SK-N-SH (cell line): Measurements from ENCODE around the gene PPP1CA. TPM values are rescaled to one million over a fixed set of nuclear protein-coding genes. Genes with fewer than 3 reads are reported as not detected.

Experiments
- CTCF ChIA-PET: fragments of 300-600, 350-600 bp; formaldehyde crosslinking; extraction: SDS; loops from one replicate; lab custom pipeline; 2021; lab: Yijun Ruan, JAX
- POLR2A ChIA-PET: fragments of 350-600 bp; sonication (Branson Sonifier 250); formaldehyde crosslinking; extraction: SDS; loops from one replicate; lab custom pipeline; 2020; ENCODE audit warnings: antibody characterized with exemption, inconsistent platforms; lab: Yijun Ruan, JAX
- DNase-seq: peaks from one replicate; pipeline ENCODE4 v3.0.0; 2012
- H2AFZ ChIP-seq: fragments of 200-600 bp; sonication (generic); 2 replicates; pipeline ENCODE4 v1.8.1; 2016; ENCODE audit warnings: antibody characterized with exemption, mild to moderate bottlenecking, low read depth
- H3F3A ChIP-seq: fragments of 200-600 bp; sonication (generic); replicated peaks from 2 replicates; pipeline ENCODE3; 2016; ENCODE audit warnings: antibody characterized with exemption, mild to moderate bottlenecking; ENCODE audit not compliant: insufficient read depth
- H3K27ac ChIP-seq, 2 experiments: fragments of 200-500 bp in 1 of 2; fragments of 200-600 bp in 1 of 2; sonication (Bioruptor generic) in 1 of 2; sonication (generic), shearing (Covaris generic) in 1 of 2; 2 replicates each; pipeline versions ENCODE4 v1.5.1 to v1.6.1; 2014 to 2016; ENCODE audit warnings: low read depth in 2 of 2, inconsistent platforms in 1 of 2, low read length in 1 of 2, mild to moderate bottlenecking in 1 of 2, mixed read lengths in 1 of 2
- H3K27me3 ChIP-seq: fragments of 200-600 bp; sonication (generic), shearing (Covaris generic); 2 replicates; pipeline ENCODE4 v1.6.1; 2016; ENCODE audit warnings: mixed run types; ENCODE audit not compliant: insufficient read depth
- H3K36me3 ChIP-seq, 2 experiments: fragments of 200-500 bp in 1 of 2; fragments of 200-600 bp in 1 of 2; sonication (Bioruptor generic) in 1 of 2; sonication (generic) in 1 of 2; replicated peaks in 1 of 2; 2 replicates each; pipeline versions ENCODE3 to v1.5.1; 2014 to 2016; ENCODE audit warnings: low read length in 1 of 2, mild to moderate bottlenecking in 1 of 2; ENCODE audit not compliant: insufficient read depth in 2 of 2, control insufficient read depth in 1 of 2
- H3K4me1 ChIP-seq, 2 experiments: fragments of 200-500 bp in 1 of 2; fragments of 200-600 bp in 1 of 2; sonication (Bioruptor generic) in 1 of 2; sonication (generic), shearing (Covaris generic) in 1 of 2; 2 replicates each; pipeline versions ENCODE4 v1.5.1 to v1.6.1; 2014 to 2016; ENCODE audit warnings: low read depth in 1 of 2, low read length in 1 of 2, mixed run types in 1 of 2; ENCODE audit not compliant: insufficient read depth in 2 of 2, control insufficient read depth in 1 of 2
- H3K4me2 ChIP-seq: fragments of 200-600 bp; sonication (generic), shearing (Covaris generic); 2 replicates; pipeline ENCODE4 v1.6.1; 2017; ENCODE audit warnings: mixed run types
- H3K4me3 ChIP-seq, 2 experiments: fragments of 200-500 bp in 1 of 2; fragments of 200-600 bp in 1 of 2; sonication (Bioruptor generic) in 1 of 2; sonication (generic), shearing (Covaris generic) in 1 of 2; 2 replicates each; pipeline versions ENCODE4 v1.5.1 to v1.8.1; 2014 to 2016; ENCODE audit warnings: low read depth in 2 of 2, inconsistent platforms in 1 of 2, low read length in 1 of 2, mild to moderate bottlenecking in 1 of 2, mixed read lengths in 1 of 2, moderate library complexity in 1 of 2
- H3K79me2 ChIP-seq: fragments of 200-600 bp; sonication (generic); 2 replicates; pipeline ENCODE4 v1.8.1; 2017; ENCODE audit warnings: mild to moderate bottlenecking; ENCODE audit not compliant: insufficient read depth
- H3K9ac ChIP-seq: fragments of 200-600 bp; sonication (generic); 2 replicates; pipeline ENCODE4 v1.6.1; 2017; ENCODE audit warnings: mixed run types
- H3K9me2 ChIP-seq: fragments of 200-600 bp; sonication (generic); 2 replicates; pipeline ENCODE4 v1.6.1; 2017; ENCODE audit warnings: mixed run types
- H3K9me3 ChIP-seq: fragments of 200-600 bp; sonication (generic); 2 replicates; pipeline ENCODE4 v1.6.1; 2017; ENCODE audit warnings: mixed run types, mild to moderate bottlenecking, moderate library complexity
- H4K20me1 ChIP-seq: fragments of 200-600 bp; sonication (generic); 2 replicates; pipeline ENCODE4 v1.6.1; 2017; ENCODE audit warnings: mild to moderate bottlenecking, mixed run types; ENCODE audit not compliant: insufficient read depth
- EP300 ChIP-seq, 2 experiments: IDR thresholded peaks; 2 replicates each; pipeline versions ENCODE4 v1.4.0 to v1.6.1; 2012; ENCODE audit warnings: borderline replicate concordance in 1 of 2, low read depth in 1 of 2, low read length in 1 of 2
- FOSL2 ChIP-seq: IDR thresholded peaks from 2 replicates; pipeline ENCODE4 v1.4.0; 2012; ENCODE audit warnings: low read depth, mild to moderate bottlenecking, moderate library complexity, borderline replicate concordance
- FOXJ3 ChIP-seq: sonication (generic); formaldehyde crosslinking; IDR thresholded peaks from 2 replicates; pipeline ENCODE4 v1.5.1; 2020; ENCODE audit warnings: mild to moderate bottlenecking, missing genetic modification reagents
- JUND ChIP-seq: IDR thresholded peaks from 2 replicates; pipeline ENCODE4 v1.4.0; 2012
- MEF2A ChIP-seq: IDR thresholded peaks from 2 replicates; pipeline ENCODE4 v1.4.0; 2012; ENCODE audit warnings: low read depth, borderline replicate concordance
- NFIC ChIP-seq: IDR thresholded peaks from 2 replicates; pipeline ENCODE4 v1.4.0; 2012; ENCODE audit warnings: borderline replicate concordance
- POLR2AphosphoS5 ChIP-seq: IDR thresholded peaks from 2 replicates; pipeline ENCODE4 v1.6.1; 2012; ENCODE audit warnings: low read depth, low read length
- RAD21 ChIP-seq: IDR thresholded peaks from 2 replicates; pipeline ENCODE4 v1.6.1; 2012; ENCODE audit warnings: mild to moderate bottlenecking, low read length
- RCOR1 ChIP-seq: fragments of 150-350 bp; IDR thresholded peaks from 2 replicates; pipeline ENCODE4 v1.6.1; 2017; ENCODE audit warnings: antibody characterized with exemption, low read length
- RXRA ChIP-seq: IDR thresholded peaks from 2 replicates; pipeline ENCODE4 v1.4.0; 2012; ENCODE audit warnings: low read depth, mild to moderate bottlenecking, borderline replicate concordance
- TCF12 ChIP-seq: IDR thresholded peaks from 2 replicates; pipeline ENCODE4 v1.4.0; 2012
- WGBS: methylation state at CpG from one replicate; pipeline ENCODE4 v1.1.6; 2017; ENCODE audit warnings: low lambda C conversion rate; 5-methylcytosine and 5-hydroxymethylcytosine counted together
- polyA plus RNA-seq, 3 experiments: library from polyadenylated mRNA; depleted of rRNA; stranded (reverse); fragments of >200 nt; gene quantifications; 2 replicates each; pipeline ENCODE4 v1.2.3, GENCODE V29; 2012
- TF ChIP-seq, protein P1 (sequence below): IDR thresholded peaks from 2 replicates; pipeline ENCODE4 v1.4.0; 2012; ENCODE audit warnings: low read depth, borderline replicate concordance
- TF ChIP-seq, protein P2 (sequence below): IDR thresholded peaks from 2 replicates; pipeline ENCODE4 v1.4.0; 2012; ENCODE audit warnings: low read depth, borderline replicate concordance
- TF ChIP-seq, protein P3 (sequence below): fragments of 150-350 bp; IDR thresholded peaks from 2 replicates; pipeline ENCODE4 v1.6.1; 2017; ENCODE audit warnings: antibody characterized with exemption, low read length, low read depth, borderline replicate concordance
- TF ChIP-seq, protein P4 (sequence below): IDR thresholded peaks from 2 replicates; pipeline ENCODE4; 2012

PPP1CA gene
- polyA plus RNA-seq, 1 of the 3 experiments (the other 2 are of a cell fraction), result 261 TPM

DNA sequence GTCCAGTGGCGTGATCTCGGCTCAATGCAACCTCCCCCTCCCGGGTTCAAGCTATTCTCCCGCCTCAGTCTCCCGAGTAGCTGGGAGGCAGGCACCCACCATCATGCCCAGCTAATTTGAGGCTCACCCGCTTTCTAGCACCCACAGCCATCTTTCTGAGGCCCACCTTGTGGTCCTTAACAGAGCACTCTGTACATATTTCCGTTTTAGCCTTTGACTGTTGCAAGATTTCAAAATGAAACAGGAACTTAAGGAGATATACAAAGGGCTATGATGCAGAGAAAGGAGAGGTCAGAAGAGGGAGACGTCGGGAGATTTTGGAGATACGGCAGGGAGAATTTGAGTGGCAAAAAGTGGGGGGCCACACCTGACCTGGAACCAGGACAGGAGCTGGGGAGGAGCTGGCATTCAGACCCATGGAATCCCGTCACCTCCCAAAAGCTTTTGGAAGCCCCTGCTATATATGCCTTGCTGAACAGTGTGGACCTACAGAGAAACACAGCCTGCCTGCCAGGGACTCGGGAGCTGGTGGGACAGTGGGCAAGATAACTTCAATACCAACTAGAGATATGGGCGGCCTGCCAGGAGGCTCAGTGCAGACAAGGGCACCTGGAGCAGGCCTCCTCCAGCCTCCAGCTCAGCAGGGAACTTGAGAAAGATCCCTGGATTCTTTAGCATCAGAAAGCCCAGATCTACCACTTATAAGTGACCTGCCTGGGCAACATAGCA is 20.2 kb downstream of the PPP1CA start (continued):
- TF ChIP-seq, protein P1, sequence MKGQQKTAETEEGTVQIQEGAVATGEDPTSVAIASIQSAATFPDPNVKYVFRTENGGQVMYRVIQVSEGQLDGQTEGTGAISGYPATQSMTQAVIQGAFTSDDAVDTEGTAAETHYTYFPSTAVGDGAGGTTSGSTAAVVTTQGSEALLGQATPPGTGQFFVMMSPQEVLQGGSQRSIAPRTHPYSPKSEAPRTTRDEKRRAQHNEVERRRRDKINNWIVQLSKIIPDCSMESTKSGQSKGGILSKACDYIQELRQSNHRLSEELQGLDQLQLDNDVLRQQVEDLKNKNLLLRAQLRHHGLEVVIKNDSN, result no peak
- TF ChIP-seq, protein P2, sequence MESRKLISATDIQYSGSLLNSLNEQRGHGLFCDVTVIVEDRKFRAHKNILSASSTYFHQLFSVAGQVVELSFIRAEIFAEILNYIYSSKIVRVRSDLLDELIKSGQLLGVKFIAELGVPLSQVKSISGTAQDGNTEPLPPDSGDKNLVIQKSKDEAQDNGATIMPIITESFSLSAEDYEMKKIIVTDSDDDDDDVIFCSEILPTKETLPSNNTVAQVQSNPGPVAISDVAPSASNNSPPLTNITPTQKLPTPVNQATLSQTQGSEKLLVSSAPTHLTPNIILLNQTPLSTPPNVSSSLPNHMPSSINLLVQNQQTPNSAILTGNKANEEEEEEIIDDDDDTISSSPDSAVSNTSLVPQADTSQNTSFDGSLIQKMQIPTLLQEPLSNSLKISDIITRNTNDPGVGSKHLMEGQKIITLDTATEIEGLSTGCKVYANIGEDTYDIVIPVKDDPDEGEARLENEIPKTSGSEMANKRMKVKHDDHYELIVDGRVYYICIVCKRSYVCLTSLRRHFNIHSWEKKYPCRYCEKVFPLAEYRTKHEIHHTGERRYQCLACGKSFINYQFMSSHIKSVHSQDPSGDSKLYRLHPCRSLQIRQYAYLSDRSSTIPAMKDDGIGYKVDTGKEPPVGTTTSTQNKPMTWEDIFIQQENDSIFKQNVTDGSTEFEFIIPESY, result no peak
- no peak for TF ChIP-seq EP300 (IDR thresholded peaks at IDR 0.05; ENCODE audit: borderline replicate concordance in 1 of 2, low read depth in 1 of 2, low read length in 1 of 2)
- TF ChIP-seq, protein P3, sequence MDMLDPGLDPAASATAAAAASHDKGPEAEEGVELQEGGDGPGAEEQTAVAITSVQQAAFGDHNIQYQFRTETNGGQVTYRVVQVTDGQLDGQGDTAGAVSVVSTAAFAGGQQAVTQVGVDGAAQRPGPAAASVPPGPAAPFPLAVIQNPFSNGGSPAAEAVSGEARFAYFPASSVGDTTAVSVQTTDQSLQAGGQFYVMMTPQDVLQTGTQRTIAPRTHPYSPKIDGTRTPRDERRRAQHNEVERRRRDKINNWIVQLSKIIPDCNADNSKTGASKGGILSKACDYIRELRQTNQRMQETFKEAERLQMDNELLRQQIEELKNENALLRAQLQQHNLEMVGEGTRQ, result no peak

DNA sequence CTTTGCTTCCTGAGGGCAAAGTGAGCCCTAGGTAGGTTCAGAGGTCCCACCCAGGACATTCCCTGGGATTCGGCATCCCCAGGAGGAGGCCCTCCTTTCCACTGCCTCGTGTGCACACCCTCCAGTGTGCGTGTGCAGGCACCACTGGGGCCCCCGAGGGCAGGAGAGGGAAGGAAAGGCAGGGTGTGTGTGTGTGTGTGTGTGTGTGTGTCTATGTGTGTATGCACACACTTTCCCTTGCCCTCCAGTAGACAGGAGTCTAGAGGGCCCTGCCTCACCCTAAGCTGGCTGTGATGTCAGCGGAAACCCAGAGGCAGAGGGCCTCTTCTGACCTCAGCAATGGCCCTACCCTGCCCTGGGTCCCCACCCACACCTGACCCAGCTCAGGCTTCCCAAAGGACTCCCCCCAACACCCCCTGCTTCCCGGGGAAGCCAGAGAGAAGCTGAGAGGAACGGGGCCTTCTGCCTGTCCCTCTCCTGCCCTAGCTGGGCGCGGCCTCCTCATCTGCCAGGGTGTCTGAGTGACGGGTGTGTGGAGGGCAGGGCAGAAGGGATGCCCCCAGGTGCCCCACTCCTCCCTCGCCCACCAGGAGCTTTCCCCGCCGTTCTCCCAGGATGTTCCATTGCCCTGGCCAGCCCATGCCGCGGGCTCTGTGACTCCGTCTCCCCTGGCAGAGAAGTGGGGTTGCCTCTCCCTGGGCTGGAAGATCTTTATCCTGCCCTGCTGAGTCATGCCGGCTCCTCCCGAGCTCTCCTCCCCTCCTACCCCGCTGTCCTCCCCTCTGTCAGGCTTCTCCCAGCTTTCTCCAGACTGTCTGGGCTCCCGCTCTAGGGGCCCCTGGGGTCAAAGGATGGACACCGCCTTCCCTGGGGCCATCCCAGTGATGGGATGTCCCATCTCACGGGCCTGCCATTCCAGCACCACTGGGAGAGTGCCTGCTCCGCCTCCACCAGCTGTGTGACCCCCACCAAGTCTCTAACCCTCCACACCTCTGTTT is 22.3 kb downstream of the PPP1CA start:
- Histone ChIP-seq H2AFZ (no peak overlapping the region), H3K27me3 (no peaks in the 10 kb centered on the region), H3K27ac (peak overlapping the region in 1 of 2 experiments; percentile 61; a peak in 2 of 4 replicates), H3K4me2 (peak overlapping the region; percentile 68), H4K20me1 (no peaks in the 10 kb centered on the region)
- 34% methylated on average over 17 of the region's 23 CpGs for WGBS
- DNase-seq, result no peak
- peak; percentile 54; the same call in 1 of the 2 replicates for TF ChIP-seq POLR2AphosphoS5
- TF ChIP-seq FOXJ3 (CRISPR knock-in tag), result no peak
- peak; percentile 17; the same call in 1 of the 2 replicates for TF ChIP-seq TCF12
- no peak for TF ChIP-seq EP300 (IDR thresholded peaks at IDR 0.05; ENCODE audit: borderline replicate concordance in 1 of 2, low read depth in 1 of 2, low read length in 1 of 2)
- TF ChIP-seq RCOR1, result no peak
- TF ChIP-seq, protein P1, result no peak
- no peak for TF ChIP-seq RXRA
- peak; percentile 71 for TF ChIP-seq JUND
- TF ChIP-seq, protein P3, result no peak
- no peak for TF ChIP-seq MEF2A
- TF ChIP-seq FOSL2, result peak; percentile 81; the same call in 1 of the 2 replicates
- TF ChIP-seq RAD21, result no peak
- TF ChIP-seq, protein P4, sequence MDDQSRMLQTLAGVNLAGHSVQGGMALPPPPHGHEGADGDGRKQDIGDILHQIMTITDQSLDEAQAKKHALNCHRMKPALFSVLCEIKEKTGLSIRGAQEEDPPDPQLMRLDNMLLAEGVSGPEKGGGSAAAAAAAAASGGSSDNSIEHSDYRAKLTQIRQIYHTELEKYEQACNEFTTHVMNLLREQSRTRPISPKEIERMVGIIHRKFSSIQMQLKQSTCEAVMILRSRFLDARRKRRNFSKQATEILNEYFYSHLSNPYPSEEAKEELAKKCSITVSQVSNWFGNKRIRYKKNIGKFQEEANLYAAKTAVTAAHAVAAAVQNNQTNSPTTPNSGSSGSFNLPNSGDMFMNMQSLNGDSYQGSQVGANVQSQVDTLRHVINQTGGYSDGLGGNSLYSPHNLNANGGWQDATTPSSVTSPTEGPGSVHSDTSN, result peak; percentile 34
- peak; percentile 56 for TF ChIP-seq NFIC
- TF ChIP-seq, all 33 proteins: peak for 6
- H3K9me3 ChIP-seq, result no peaks in the 10 kb centered on the region
- H3K79me2 ChIP-seq, result no peaks in the 10 kb centered on the region
- H3K4me3 ChIP-seq, result no peak overlapping the region
- H3K4me1 ChIP-seq, result peaks cover 18 to 38% of the 10 kb centered on the region in 2 experiments; a peak in 3 of 4 replicates
- CTCF ChIA-PET, result interaction anchor here (1.0 to 19.7 kb wide), 10 partner anchors 8 to 116 kb away, joined by 3 to 955 read pairs (median 49); partner anchors contain the start of genes ANKRD13D, CLCF1, GRK2 and POLD4
- no peaks in the 10 kb centered on the region for H3K36me3 ChIP-seq
- H3K9me2 ChIP-seq, result no peaks in the 10 kb centered on the region
- H3K9ac ChIP-seq, result peak overlapping the region; percentile 54; the same call in 1 of the 2 replicates
- POLR2A ChIA-PET, result interaction anchor here (1.1 kb wide), 1 partner anchor 23 kb away, joined by 3 read pairs; no protein-coding TSS in a partner anchor
- peaks cover 30% of the 10 kb centered on the region for H3F3A ChIP-seq
